ENCODE results near the gene CFAP77. TPM values are rescaled to one million over a fixed set of nuclear protein-coding genes. Genes with fewer than 3 reads are reported as not detected.

CFAP77 gene
- total RNA-seq, 1 donor from 2014 or later: 0.36 TPM

DNA sequence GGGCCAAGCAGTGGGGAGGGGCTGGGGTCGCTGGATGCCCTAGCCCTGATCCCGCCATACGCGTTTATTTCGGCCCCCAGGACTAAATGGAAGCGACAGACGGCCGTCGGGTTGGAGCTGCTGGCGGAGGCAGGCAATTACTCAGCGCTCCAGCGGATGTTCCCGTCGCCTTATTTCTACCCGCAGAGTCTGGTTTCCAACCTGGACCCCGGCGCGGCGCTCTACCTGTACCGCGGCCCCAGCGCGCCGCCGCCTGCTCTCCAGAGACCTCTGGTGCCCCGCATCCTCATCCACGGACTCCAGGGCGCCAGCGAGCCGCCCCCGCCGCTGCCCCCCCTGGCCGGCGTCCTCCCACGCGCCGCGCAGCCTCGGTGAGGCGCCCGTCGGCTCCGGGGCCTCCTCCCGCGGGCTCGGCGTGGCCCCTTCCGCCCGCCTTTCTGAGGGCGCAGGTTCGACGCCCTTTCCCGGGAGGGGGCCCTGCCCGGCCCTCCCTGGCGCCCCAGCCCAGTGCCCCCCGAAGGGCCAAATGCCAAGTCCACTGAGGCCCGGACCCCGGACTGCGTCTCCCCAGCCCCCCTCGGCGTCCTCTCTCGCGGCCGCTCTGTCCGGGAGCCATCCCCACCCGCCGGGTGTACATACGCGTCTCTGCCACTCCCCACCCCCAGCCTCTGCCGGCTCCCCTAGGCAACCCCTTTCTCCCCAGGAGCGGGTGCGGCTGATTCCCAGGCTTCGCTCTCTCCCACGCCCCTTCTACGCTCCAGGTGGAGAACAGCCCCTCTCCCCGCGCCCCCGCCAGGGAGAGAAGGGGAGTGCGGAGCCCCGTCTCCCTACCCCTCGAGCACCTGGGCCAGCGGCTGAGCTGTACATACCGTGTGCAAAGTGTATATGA, 179.4 kb downstream of the CFAP77 start:
- Mint-ChIP-seq H3K27me3 (ENCODE audit: low read depth, unreplicated experiment) (peaks cover 58% of the 10 kb centered on the region), H3K9me3 (ENCODE audit: unreplicated experiment) (peaks cover 6% of the 10 kb centered on the region), H3K27ac (ENCODE audit: unreplicated experiment) (no peak overlapping the region), H3K36me3 (ENCODE audit: low read depth, unreplicated experiment) (peaks cover 8% of the 10 kb centered on the region), H3K4me3 (ENCODE audit: unreplicated experiment) (no peak overlapping the region), H3K4me1 (ENCODE audit: low read depth, unreplicated experiment) (peaks cover 16% of the 10 kb centered on the region)
- FAIRE-seq (no peak), DNase-seq (ENCODE audit: low read depth) (no peak)
- H3K79me2 ChIP-seq (ENCODE audit: insufficient read depth, low read length): no peaks in the 10 kb centered on the region
- peaks cover 67% of the 10 kb centered on the region for H4K20me1 ChIP-seq (ENCODE audit: insufficient read depth, low read length)
- H3K4me3 ChIP-seq (ENCODE audit: insufficient read depth, low read depth, low read length): no peak overlapping the region
- peak; percentile 95 for TF ChIP-seq EZH2 (IDR thresholded peaks at IDR 0.05; ENCODE audit: insufficient read depth, low read length)
- TF ChIP-seq, protein P1, sequence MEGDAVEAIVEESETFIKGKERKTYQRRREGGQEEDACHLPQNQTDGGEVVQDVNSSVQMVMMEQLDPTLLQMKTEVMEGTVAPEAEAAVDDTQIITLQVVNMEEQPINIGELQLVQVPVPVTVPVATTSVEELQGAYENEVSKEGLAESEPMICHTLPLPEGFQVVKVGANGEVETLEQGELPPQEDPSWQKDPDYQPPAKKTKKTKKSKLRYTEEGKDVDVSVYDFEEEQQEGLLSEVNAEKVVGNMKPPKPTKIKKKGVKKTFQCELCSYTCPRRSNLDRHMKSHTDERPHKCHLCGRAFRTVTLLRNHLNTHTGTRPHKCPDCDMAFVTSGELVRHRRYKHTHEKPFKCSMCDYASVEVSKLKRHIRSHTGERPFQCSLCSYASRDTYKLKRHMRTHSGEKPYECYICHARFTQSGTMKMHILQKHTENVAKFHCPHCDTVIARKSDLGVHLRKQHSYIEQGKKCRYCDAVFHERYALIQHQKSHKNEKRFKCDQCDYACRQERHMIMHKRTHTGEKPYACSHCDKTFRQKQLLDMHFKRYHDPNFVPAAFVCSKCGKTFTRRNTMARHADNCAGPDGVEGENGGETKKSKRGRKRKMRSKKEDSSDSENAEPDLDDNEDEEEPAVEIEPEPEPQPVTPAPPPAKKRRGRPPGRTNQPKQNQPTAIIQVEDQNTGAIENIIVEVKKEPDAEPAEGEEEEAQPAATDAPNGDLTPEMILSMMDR (IDR thresholded peaks at IDR 0.05; ENCODE audit: insufficient read depth, low read depth, low read length): no peak
- no peak overlapping the region for H3K27ac ChIP-seq (ENCODE audit: low read depth, low read length)
- H3K9me3 ChIP-seq (ENCODE audit: insufficient read depth, low read depth, low read length): peaks cover 9% of the 10 kb centered on the region
- H3K27me3 ChIP-seq (ENCODE audit: insufficient read depth, low read length): peaks cover 78% of the 10 kb centered on the region
- peaks cover 6% of the 10 kb centered on the region for H3K4me1 ChIP-seq (ENCODE audit: insufficient read depth, low read length)
- no peak overlapping the region for H3K9ac ChIP-seq (ENCODE audit: low read length)
- no peak overlapping the region for H2AFZ ChIP-seq (ENCODE audit: low read depth, low read length)
- no peak overlapping the region for H3K4me2 ChIP-seq (ENCODE audit: low read length)
- H3K36me3 ChIP-seq (ENCODE audit: insufficient read depth, low read length): peaks cover 3% of the 10 kb centered on the region

DNA sequence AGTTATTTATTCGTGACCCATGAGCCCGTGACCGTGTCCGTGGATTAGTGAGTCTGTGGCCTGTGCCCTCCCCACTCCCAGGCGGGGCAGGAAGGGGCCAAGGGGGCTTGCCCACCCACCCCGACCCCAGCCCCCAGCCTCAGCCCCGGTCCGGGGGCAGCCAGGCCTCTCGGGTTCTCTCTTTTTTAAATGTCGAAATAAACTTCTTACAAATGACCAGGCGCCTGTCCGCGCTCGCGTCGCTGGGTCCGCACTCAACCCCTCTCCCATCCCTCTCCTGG, 180.0 kb downstream of the CFAP77 start:
- no peaks in the 10 kb centered on the region for H3K79me2 ChIP-seq (ENCODE audit: insufficient read depth, low read length)
- no peak overlapping the region for H2AFZ ChIP-seq (ENCODE audit: low read depth, low read length)
- Mint-ChIP-seq H3K9me3 (ENCODE audit: unreplicated experiment) (peaks cover 6% of the 10 kb centered on the region), H3K4me3 (ENCODE audit: unreplicated experiment) (no peak overlapping the region), H3K36me3 (ENCODE audit: low read depth, unreplicated experiment) (peaks cover 14% of the 10 kb centered on the region), H3K27ac (ENCODE audit: unreplicated experiment) (no peak overlapping the region), H3K27me3 (ENCODE audit: low read depth, unreplicated experiment) (peaks cover 56% of the 10 kb centered on the region), H3K4me1 (ENCODE audit: low read depth, unreplicated experiment) (peaks cover 13% of the 10 kb centered on the region)
- H4K20me1 ChIP-seq (ENCODE audit: insufficient read depth, low read length): peaks cover 70% of the 10 kb centered on the region
- H3K36me3 ChIP-seq (ENCODE audit: insufficient read depth, low read length): peaks cover 3% of the 10 kb centered on the region
- H3K4me1 ChIP-seq (ENCODE audit: insufficient read depth, low read length): peaks cover 5% of the 10 kb centered on the region
- DNase-seq (ENCODE audit: low read depth): no peak
- H3K27ac ChIP-seq (ENCODE audit: low read depth, low read length): no peak overlapping the region
- peaks cover 72% of the 10 kb centered on the region for H3K27me3 ChIP-seq (ENCODE audit: insufficient read depth, low read length)
- peak overlapping the region; percentile 39 for H3K4me2 ChIP-seq (ENCODE audit: low read length)
- H3K9ac ChIP-seq (ENCODE audit: low read length): no peak overlapping the region
- no peak overlapping the region for H3K4me3 ChIP-seq (ENCODE audit: insufficient read depth, low read depth, low read length)
- H3K9me3 ChIP-seq (ENCODE audit: insufficient read depth, low read depth, low read length): peaks cover 6% of the 10 kb centered on the region
- no peak for FAIRE-seq
- TF ChIP-seq, protein P1 (IDR thresholded peaks at IDR 0.05; ENCODE audit: insufficient read depth, low read depth, low read length): no peak
- TF ChIP-seq EZH2 (IDR thresholded peaks at IDR 0.05; ENCODE audit: insufficient read depth, low read length): no peak
